Prostate gland (tissue), 2 donors: ENCODE data around the gene PSEN1.

Experiments
- POLR2AphosphoS5 ChIP-seq: sonication (generic); formaldehyde crosslinking; IDR thresholded peaks from one replicate; pipeline ENCODE4 v1.6.1; 2017; ENCODE audit warnings: antibody characterized with exemption
- TF ChIP-seq, protein P1 (sequence below), 4 experiments: fragments of 200-600 bp in 2 of 4; fragments of 450-650 bp in 2 of 4; sonication (generic) in 2 of 4; IDR thresholded peaks; 1 replicate in 3 of 4; 2 replicates in 1 of 4; pipeline ENCODE4 v1.5.1; 2016 to 2019; ENCODE audit warnings: antibody characterized with exemption in 4 of 4, mild to moderate bottlenecking in 2 of 4, moderate library complexity in 2 of 4

DNA sequence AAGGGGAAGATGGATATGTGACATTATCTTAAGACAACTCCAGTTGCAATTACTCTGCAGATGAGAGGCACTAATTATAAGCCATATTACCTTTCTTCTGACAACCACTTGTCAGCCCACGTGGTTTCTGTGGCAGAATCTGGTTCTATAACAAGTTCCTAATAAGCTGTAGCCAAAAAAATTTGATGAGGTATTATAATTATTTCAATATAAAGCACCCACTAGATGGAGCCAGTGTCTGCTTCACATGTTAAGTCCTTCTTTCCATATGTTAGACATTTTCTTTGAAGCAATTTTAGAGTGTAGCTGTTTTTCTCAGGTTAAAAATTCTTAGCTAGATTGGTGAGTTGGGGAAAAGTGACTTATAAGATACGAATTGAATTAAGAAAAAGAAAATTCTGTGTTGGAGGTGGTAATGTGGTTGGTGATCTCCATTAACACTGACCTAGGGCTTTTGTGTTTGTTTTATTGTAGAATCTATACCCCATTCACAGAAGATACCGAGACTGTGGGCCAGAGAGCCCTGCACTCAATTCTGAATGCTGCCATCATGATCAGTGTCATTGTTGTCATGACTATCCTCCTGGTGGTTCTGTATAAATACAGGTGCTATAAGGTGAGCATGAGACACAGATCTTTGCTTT, 36.9 kb downstream of the PSEN1 start:
- TF ChIP-seq, protein P1, sequence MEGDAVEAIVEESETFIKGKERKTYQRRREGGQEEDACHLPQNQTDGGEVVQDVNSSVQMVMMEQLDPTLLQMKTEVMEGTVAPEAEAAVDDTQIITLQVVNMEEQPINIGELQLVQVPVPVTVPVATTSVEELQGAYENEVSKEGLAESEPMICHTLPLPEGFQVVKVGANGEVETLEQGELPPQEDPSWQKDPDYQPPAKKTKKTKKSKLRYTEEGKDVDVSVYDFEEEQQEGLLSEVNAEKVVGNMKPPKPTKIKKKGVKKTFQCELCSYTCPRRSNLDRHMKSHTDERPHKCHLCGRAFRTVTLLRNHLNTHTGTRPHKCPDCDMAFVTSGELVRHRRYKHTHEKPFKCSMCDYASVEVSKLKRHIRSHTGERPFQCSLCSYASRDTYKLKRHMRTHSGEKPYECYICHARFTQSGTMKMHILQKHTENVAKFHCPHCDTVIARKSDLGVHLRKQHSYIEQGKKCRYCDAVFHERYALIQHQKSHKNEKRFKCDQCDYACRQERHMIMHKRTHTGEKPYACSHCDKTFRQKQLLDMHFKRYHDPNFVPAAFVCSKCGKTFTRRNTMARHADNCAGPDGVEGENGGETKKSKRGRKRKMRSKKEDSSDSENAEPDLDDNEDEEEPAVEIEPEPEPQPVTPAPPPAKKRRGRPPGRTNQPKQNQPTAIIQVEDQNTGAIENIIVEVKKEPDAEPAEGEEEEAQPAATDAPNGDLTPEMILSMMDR (IDR thresholded peaks at IDR 0.05): peak in 3 of 4 experiments; percentile 26 to 53 (median 41)
- TF ChIP-seq POLR2AphosphoS5: no peak
